SK-N-SH (cell line): Measurements from ENCODE around the gene TMEM63B. TPM values are rescaled to one million over a fixed set of nuclear protein-coding genes. Genes with fewer than 3 reads are reported as not detected.

Experiments
- CTCF ChIA-PET: fragments of 300-600, 350-600 bp; formaldehyde crosslinking; extraction: SDS; loops from one replicate; lab custom pipeline; 2021; lab: Yijun Ruan, JAX
- POLR2A ChIA-PET: fragments of 350-600 bp; sonication (Branson Sonifier 250); formaldehyde crosslinking; extraction: SDS; loops from one replicate; lab custom pipeline; 2020; ENCODE audit warnings: antibody characterized with exemption, inconsistent platforms; lab: Yijun Ruan, JAX
- DNase-seq: peaks from one replicate; pipeline ENCODE4 v3.0.0; 2012
- H2AFZ ChIP-seq: fragments of 200-600 bp; sonication (generic); 2 replicates; pipeline ENCODE4 v1.8.1; 2016; ENCODE audit warnings: antibody characterized with exemption, mild to moderate bottlenecking, low read depth
- H3F3A ChIP-seq: fragments of 200-600 bp; sonication (generic); replicated peaks from 2 replicates; pipeline ENCODE3; 2016; ENCODE audit warnings: antibody characterized with exemption, mild to moderate bottlenecking; ENCODE audit not compliant: insufficient read depth
- H3K27ac ChIP-seq, 2 experiments: fragments of 200-500 bp in 1 of 2; fragments of 200-600 bp in 1 of 2; sonication (Bioruptor generic) in 1 of 2; sonication (generic), shearing (Covaris generic) in 1 of 2; 2 replicates each; pipeline versions ENCODE4 v1.5.1 to v1.6.1; 2014 to 2016; ENCODE audit warnings: low read depth in 2 of 2, inconsistent platforms in 1 of 2, low read length in 1 of 2, mild to moderate bottlenecking in 1 of 2, mixed read lengths in 1 of 2
- H3K27me3 ChIP-seq: fragments of 200-600 bp; sonication (generic), shearing (Covaris generic); 2 replicates; pipeline ENCODE4 v1.6.1; 2016; ENCODE audit warnings: mixed run types; ENCODE audit not compliant: insufficient read depth
- H3K36me3 ChIP-seq, 2 experiments: fragments of 200-500 bp in 1 of 2; fragments of 200-600 bp in 1 of 2; sonication (Bioruptor generic) in 1 of 2; sonication (generic) in 1 of 2; replicated peaks in 1 of 2; 2 replicates each; pipeline versions ENCODE3 to v1.5.1; 2014 to 2016; ENCODE audit warnings: low read length in 1 of 2, mild to moderate bottlenecking in 1 of 2; ENCODE audit not compliant: insufficient read depth in 2 of 2, control insufficient read depth in 1 of 2
- H3K4me1 ChIP-seq, 2 experiments: fragments of 200-500 bp in 1 of 2; fragments of 200-600 bp in 1 of 2; sonication (Bioruptor generic) in 1 of 2; sonication (generic), shearing (Covaris generic) in 1 of 2; 2 replicates each; pipeline versions ENCODE4 v1.5.1 to v1.6.1; 2014 to 2016; ENCODE audit warnings: low read depth in 1 of 2, low read length in 1 of 2, mixed run types in 1 of 2; ENCODE audit not compliant: insufficient read depth in 2 of 2, control insufficient read depth in 1 of 2
- H3K4me2 ChIP-seq: fragments of 200-600 bp; sonication (generic), shearing (Covaris generic); 2 replicates; pipeline ENCODE4 v1.6.1; 2017; ENCODE audit warnings: mixed run types
- H3K4me3 ChIP-seq, 2 experiments: fragments of 200-500 bp in 1 of 2; fragments of 200-600 bp in 1 of 2; sonication (Bioruptor generic) in 1 of 2; sonication (generic), shearing (Covaris generic) in 1 of 2; 2 replicates each; pipeline versions ENCODE4 v1.5.1 to v1.8.1; 2014 to 2016; ENCODE audit warnings: low read depth in 2 of 2, inconsistent platforms in 1 of 2, low read length in 1 of 2, mild to moderate bottlenecking in 1 of 2, mixed read lengths in 1 of 2, moderate library complexity in 1 of 2
- H3K79me2 ChIP-seq: fragments of 200-600 bp; sonication (generic); 2 replicates; pipeline ENCODE4 v1.8.1; 2017; ENCODE audit warnings: mild to moderate bottlenecking; ENCODE audit not compliant: insufficient read depth
- H3K9ac ChIP-seq: fragments of 200-600 bp; sonication (generic); 2 replicates; pipeline ENCODE4 v1.6.1; 2017; ENCODE audit warnings: mixed run types
- H3K9me2 ChIP-seq: fragments of 200-600 bp; sonication (generic); 2 replicates; pipeline ENCODE4 v1.6.1; 2017; ENCODE audit warnings: mixed run types
- H3K9me3 ChIP-seq: fragments of 200-600 bp; sonication (generic); 2 replicates; pipeline ENCODE4 v1.6.1; 2017; ENCODE audit warnings: mixed run types, mild to moderate bottlenecking, moderate library complexity
- H4K20me1 ChIP-seq: fragments of 200-600 bp; sonication (generic); 2 replicates; pipeline ENCODE4 v1.6.1; 2017; ENCODE audit warnings: mild to moderate bottlenecking, mixed run types; ENCODE audit not compliant: insufficient read depth
- ELF1 ChIP-seq: IDR thresholded peaks from 2 replicates; pipeline ENCODE4 v1.4.0; 2012
- MEF2A ChIP-seq: IDR thresholded peaks from 2 replicates; pipeline ENCODE4 v1.4.0; 2012; ENCODE audit warnings: low read depth, borderline replicate concordance
- NFIC ChIP-seq: IDR thresholded peaks from 2 replicates; pipeline ENCODE4 v1.4.0; 2012; ENCODE audit warnings: borderline replicate concordance
- RCOR1 ChIP-seq: fragments of 150-350 bp; IDR thresholded peaks from 2 replicates; pipeline ENCODE4 v1.6.1; 2017; ENCODE audit warnings: antibody characterized with exemption, low read length
- REST ChIP-seq: IDR thresholded peaks from 2 replicates; pipeline ENCODE4 v1.6.1; 2012; ENCODE audit warnings: mild to moderate bottlenecking, low read depth, low read length, moderate library complexity
- SIN3A ChIP-seq: IDR thresholded peaks from 2 replicates; pipeline ENCODE4 v1.6.1; 2012; ENCODE audit warnings: low read depth, mild to moderate bottlenecking, low read length, moderate library complexity, borderline replicate concordance
- TEAD4 ChIP-seq: IDR thresholded peaks from 2 replicates; pipeline ENCODE4 v1.4.0; 2012; ENCODE audit warnings: mild to moderate bottlenecking, borderline replicate concordance; ENCODE audit not compliant: insufficient read depth
- USF2 ChIP-seq: fragments of 150-350 bp; IDR thresholded peaks from 2 replicates; pipeline ENCODE4 v1.6.1; 2017; ENCODE audit warnings: antibody characterized with exemption, low read length, low read depth, borderline replicate concordance
- WGBS: methylation state at CpG from one replicate; pipeline ENCODE4 v1.1.6; 2017; ENCODE audit warnings: low lambda C conversion rate; 5-methylcytosine and 5-hydroxymethylcytosine counted together
- polyA plus RNA-seq, 3 experiments: library from polyadenylated mRNA; depleted of rRNA; stranded (reverse); fragments of >200 nt; gene quantifications; 2 replicates each; pipeline ENCODE4 v1.2.3, GENCODE V29; 2012
- TF ChIP-seq, protein P1 (sequence below): IDR thresholded peaks from 2 replicates; pipeline ENCODE4 v1.4.0; 2012; ENCODE audit warnings: low read depth, borderline replicate concordance

TMEM63B gene
- polyA plus RNA-seq, 1 of the 3 experiments (the other 2 are of a cell fraction), result 52.7 TPM

DNA sequence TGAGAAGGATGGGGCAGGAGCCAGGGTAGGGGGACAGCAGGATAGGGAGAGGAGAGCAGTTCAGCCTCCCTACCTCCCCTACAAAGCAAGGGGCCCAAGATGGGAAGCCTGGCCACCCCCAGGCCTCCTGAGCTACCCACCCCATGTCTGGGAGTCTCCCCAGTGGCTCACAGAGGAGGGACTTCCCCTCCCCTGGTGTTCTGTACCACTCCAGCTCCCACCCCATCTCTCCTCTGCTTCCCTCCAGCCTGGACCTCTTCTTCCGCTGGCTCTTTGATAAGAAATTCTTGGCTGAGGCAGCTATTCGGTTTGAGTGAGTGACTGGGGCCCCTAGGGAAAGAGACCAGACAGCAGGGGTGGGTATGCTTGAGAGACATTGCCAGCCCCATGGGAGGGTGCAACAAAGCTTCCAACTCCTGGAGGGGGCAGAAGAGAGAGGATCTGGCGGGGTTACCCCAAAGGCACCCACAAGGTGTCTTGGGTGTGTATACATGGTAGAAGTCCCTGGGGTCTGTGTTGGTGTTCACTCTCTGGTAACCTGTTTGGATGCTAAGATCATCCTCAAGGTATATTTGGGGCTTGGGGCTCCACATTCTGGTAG is 23.1 kb downstream of the TMEM63B start:
- H3K36me3 ChIP-seq, result peaks cover 0 to 22% of the 10 kb centered on the region in 2 experiments
- peaks cover 0 to 3% of the 10 kb centered on the region in 2 experiments; a peak in 1 of 4 replicates for H3K4me1 ChIP-seq
- no peak overlapping the region for H2AFZ ChIP-seq
- no peak for DNase-seq
- no peaks in the 10 kb centered on the region for H3K27me3 ChIP-seq
- no peak overlapping the region for H3K4me3 ChIP-seq
- H3K9me2 ChIP-seq, result no peaks in the 10 kb centered on the region
- ChIA-PET POLR2A (no interaction called here), CTCF (interaction anchor here (0.6 to 11.0 kb wide), 12 partner anchors 10 to 87 kb away, joined by 3 to 158 read pairs (median 8); no protein-coding TSS in a partner anchor)
- no peak overlapping the region for H3K4me2 ChIP-seq
- no peaks in the 10 kb centered on the region for H4K20me1 ChIP-seq
- no peak for TF ChIP-seq ELF1
- no peak for TF ChIP-seq NFIC
- no peak for TF ChIP-seq RCOR1
- TF ChIP-seq, protein P1, sequence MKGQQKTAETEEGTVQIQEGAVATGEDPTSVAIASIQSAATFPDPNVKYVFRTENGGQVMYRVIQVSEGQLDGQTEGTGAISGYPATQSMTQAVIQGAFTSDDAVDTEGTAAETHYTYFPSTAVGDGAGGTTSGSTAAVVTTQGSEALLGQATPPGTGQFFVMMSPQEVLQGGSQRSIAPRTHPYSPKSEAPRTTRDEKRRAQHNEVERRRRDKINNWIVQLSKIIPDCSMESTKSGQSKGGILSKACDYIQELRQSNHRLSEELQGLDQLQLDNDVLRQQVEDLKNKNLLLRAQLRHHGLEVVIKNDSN, result no peak
- TF ChIP-seq REST, result no peak
- no peak for TF ChIP-seq SIN3A
- TF ChIP-seq MEF2A, result no peak
- no peak for TF ChIP-seq TEAD4
- TF ChIP-seq USF2, result no peak
- no peaks in the 10 kb centered on the region for H3K79me2 ChIP-seq
- no peak overlapping the region for H3K27ac ChIP-seq
- 85% methylated on average over 3 of the region's 3 CpGs for WGBS
- H3K9ac ChIP-seq, result no peak overlapping the region
- H3F3A ChIP-seq, result no peaks in the 10 kb centered on the region
- H3K9me3 ChIP-seq, result no peaks in the 10 kb centered on the region
